Measurements from ENCODE around the gene GFOD1. TPM values are rescaled to one million over a fixed set of nuclear protein-coding genes. Genes with fewer than 3 reads are reported as not detected.

Gene GFOD1
- total RNA-seq, 2 experiments from 2014 or later: 22.6 to 35.0 TPM

DNA sequence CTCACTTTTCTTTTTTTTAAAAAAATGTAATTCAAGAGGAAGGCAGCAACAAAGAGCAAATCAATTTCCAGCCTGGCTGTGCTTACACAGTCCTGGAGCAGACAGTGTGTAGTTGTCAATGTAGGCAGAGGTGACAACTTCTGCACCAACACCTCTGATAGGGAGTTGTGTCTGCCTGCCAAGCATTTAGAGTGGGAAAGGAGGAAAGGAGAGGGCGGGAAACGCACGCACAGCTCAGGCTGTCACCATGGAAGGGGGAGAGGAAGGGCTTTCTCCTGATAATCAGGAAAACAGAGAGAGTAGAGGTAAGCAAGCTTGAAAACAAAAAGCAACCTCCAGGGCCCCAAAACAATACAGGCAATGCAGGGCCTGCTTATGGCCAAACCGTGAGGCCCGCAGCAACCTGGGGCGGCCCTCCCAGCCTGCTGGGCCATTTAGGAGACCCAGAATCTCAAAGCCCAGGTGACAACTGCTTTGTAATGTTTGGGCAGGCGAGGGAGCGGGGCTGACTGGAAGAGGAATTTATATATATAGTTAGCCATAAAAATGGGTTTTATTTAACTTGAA is 41.5 kb upstream of the GFOD1 start:
- H3K36me3 ChIP-seq (ENCODE audit: insufficient read depth, low read length): no peaks in the 10 kb centered on the region
- H3K27ac ChIP-seq (ENCODE audit: low read depth, low read length, poor library complexity, severe bottlenecking): peak overlapping the region; percentile 99
- BruUV-seq (replicated peaks): no TSS peak
- TF ChIP-seq, protein P1, sequence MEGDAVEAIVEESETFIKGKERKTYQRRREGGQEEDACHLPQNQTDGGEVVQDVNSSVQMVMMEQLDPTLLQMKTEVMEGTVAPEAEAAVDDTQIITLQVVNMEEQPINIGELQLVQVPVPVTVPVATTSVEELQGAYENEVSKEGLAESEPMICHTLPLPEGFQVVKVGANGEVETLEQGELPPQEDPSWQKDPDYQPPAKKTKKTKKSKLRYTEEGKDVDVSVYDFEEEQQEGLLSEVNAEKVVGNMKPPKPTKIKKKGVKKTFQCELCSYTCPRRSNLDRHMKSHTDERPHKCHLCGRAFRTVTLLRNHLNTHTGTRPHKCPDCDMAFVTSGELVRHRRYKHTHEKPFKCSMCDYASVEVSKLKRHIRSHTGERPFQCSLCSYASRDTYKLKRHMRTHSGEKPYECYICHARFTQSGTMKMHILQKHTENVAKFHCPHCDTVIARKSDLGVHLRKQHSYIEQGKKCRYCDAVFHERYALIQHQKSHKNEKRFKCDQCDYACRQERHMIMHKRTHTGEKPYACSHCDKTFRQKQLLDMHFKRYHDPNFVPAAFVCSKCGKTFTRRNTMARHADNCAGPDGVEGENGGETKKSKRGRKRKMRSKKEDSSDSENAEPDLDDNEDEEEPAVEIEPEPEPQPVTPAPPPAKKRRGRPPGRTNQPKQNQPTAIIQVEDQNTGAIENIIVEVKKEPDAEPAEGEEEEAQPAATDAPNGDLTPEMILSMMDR (conservative IDR thresholded peaks at IDR 0.05; ENCODE audit: low read length): no peak
- no peak for TF ChIP-seq EZH2phosphoT487 (IDR thresholded peaks at IDR 0.05; ENCODE audit: borderline replicate concordance, low read depth, low read length)
- peak overlapping the region; percentile 58 for H3K4me2 ChIP-seq (ENCODE audit: low read length)
- H3K9me3 ChIP-seq (ENCODE audit: low read length): no peaks in the 10 kb centered on the region
- no peak overlapping the region for H3K4me3 ChIP-seq (ENCODE audit: low read depth, low read length, poor library complexity, severe bottlenecking)
- H2AFZ ChIP-seq (ENCODE audit: low read length): peak overlapping the region; percentile 97
- intact Hi-C loops (cut with micrococcal nuclease; ENCODE audit: unreplicated experiment): loop anchor here (5.0 kb wide), 1 partner anchor 183 kb away; the partner anchor contains the start of gene RANBP9
- H4K20me1 ChIP-seq (ENCODE audit: insufficient read depth, low read length): no peaks in the 10 kb centered on the region
- DNase-seq (ENCODE audit: low spot score): peak; percentile 21
- no peaks in the 10 kb centered on the region for H3K9me2 ChIP-seq (ENCODE audit: insufficient read depth, low read length)
- ChIA-PET CTCF (ENCODE audit: unreplicated experiment) (no interaction called here), POLR2A (interaction anchor here (0.6 to 1.4 kb wide), 7 partner anchors 11 to 760 kb away, joined by 3 to 5 read pairs (median 3); partner anchors contain the start of gene TBC1D7)
- no peaks in the 10 kb centered on the region for H3K79me2 ChIP-seq (ENCODE audit: insufficient read depth, low read depth, low read length)
- H3K4me1 ChIP-seq (ENCODE audit: insufficient read depth, low read length, poor library complexity, severe bottlenecking): peaks cover 90% of the 10 kb centered on the region

DNA sequence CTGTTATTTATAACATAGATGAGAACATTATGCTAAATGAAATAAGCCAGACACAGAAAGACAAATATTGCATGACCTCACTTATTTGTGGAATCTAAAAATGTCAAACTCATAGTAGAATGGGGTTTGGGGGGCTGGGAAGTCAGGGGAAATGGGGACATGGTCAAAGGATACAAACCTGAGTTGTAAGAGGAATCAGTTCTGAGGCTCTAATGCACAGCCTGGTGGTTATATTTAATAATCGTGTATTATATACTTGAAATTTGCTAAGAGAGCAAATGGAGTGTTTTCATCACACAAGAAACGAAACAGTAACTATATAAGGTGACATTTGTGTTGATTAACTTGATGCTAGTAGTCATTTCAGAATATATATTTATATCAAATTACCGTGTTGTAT is 40.8 kb upstream of the GFOD1 start:
- DNase-seq (ENCODE audit: low spot score): peak; percentile 43
- H4K20me1 ChIP-seq (ENCODE audit: insufficient read depth, low read length): no peaks in the 10 kb centered on the region
- ChIA-PET POLR2A (interaction anchor here (0.6 to 1.4 kb wide), 3 partner anchors 12 to 761 kb away, joined by 3 to 5 read pairs (median 5); no protein-coding TSS in a partner anchor), CTCF (ENCODE audit: unreplicated experiment) (no interaction called here)
- H3K4me2 ChIP-seq (ENCODE audit: low read length): peak overlapping the region; percentile 58
- no peak overlapping the region for H3K4me3 ChIP-seq (ENCODE audit: low read depth, low read length, poor library complexity, severe bottlenecking)
- no peaks in the 10 kb centered on the region for H3K9me2 ChIP-seq (ENCODE audit: insufficient read depth, low read length)
- H3K27ac ChIP-seq (ENCODE audit: low read depth, low read length, poor library complexity, severe bottlenecking): peak overlapping the region; percentile 99
- H3K79me2 ChIP-seq (ENCODE audit: insufficient read depth, low read depth, low read length): no peaks in the 10 kb centered on the region
- BruUV-seq (replicated peaks): no TSS peak
- peaks cover 90% of the 10 kb centered on the region for H3K4me1 ChIP-seq (ENCODE audit: insufficient read depth, low read length, poor library complexity, severe bottlenecking)
- intact Hi-C loops (cut with micrococcal nuclease; ENCODE audit: unreplicated experiment): loop anchor here (5.0 kb wide), 1 partner anchor 184 kb away; the partner anchor contains the start of gene RANBP9
- TF ChIP-seq, protein P1 (conservative IDR thresholded peaks at IDR 0.05; ENCODE audit: low read length): peak; percentile 55
- TF ChIP-seq EZH2phosphoT487 (IDR thresholded peaks at IDR 0.05; ENCODE audit: borderline replicate concordance, low read depth, low read length): no peak
- H3K36me3 ChIP-seq (ENCODE audit: insufficient read depth, low read length): no peaks in the 10 kb centered on the region
- H3K9me3 ChIP-seq (ENCODE audit: low read length): no peaks in the 10 kb centered on the region
- H2AFZ ChIP-seq (ENCODE audit: low read length): peak overlapping the region; percentile 97

DNA sequence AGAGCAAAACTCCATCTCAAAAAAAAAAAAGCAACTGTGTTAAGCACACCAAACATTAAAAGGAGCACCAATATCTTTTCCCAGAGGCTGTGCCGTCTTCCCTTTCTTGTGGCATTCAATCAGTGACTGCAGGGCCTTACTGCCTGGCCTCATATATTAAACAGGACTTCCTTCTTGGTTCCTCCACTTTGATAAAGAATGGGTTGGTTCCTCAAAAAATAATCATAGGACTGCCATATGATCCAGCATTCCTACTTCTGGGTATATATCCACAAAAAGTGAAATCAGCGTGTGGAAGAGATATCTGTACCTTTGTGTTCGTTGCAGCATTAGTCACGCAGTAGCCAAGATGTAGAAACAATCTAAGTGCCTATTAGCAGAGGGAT is 40.3 kb upstream of the GFOD1 start:
- H3K36me3 ChIP-seq (ENCODE audit: insufficient read depth, low read length): no peaks in the 10 kb centered on the region
- no peak for TF ChIP-seq EZH2phosphoT487 (IDR thresholded peaks at IDR 0.05; ENCODE audit: borderline replicate concordance, low read depth, low read length)
- no peak overlapping the region for H2AFZ ChIP-seq (ENCODE audit: low read length)
- no peaks in the 10 kb centered on the region for H3K9me2 ChIP-seq (ENCODE audit: insufficient read depth, low read length)
- intact Hi-C loops (cut with micrococcal nuclease; ENCODE audit: unreplicated experiment): loop anchor here (2.0 to 5.0 kb wide), 4 partner anchors 131 to 191 kb away; partner anchors contain the start of gene RANBP9
- BruUV-seq (replicated peaks): no TSS peak
- peak overlapping the region; percentile 99 for H3K27ac ChIP-seq (ENCODE audit: low read depth, low read length, poor library complexity, severe bottlenecking)
- H4K20me1 ChIP-seq (ENCODE audit: insufficient read depth, low read length): no peaks in the 10 kb centered on the region
- H3K79me2 ChIP-seq (ENCODE audit: insufficient read depth, low read depth, low read length): no peaks in the 10 kb centered on the region
- peak overlapping the region; percentile 59 for H3K4me3 ChIP-seq (ENCODE audit: low read depth, low read length, poor library complexity, severe bottlenecking)
- ChIA-PET POLR2A (interaction anchor here (0.7 to 2.6 kb wide), 9 partner anchors 9 to 224 kb away, joined by 3 to 22 read pairs (median 5); partner anchors contain the start of genes GFOD1 and SIRT5), CTCF (ENCODE audit: unreplicated experiment) (interaction anchor here (1.0 kb wide), 2 partner anchors 149 to 200 kb away, joined by 3 to 4 read pairs; no protein-coding TSS in a partner anchor)
- peaks cover 89% of the 10 kb centered on the region for H3K4me1 ChIP-seq (ENCODE audit: insufficient read depth, low read length, poor library complexity, severe bottlenecking)
- H3K9me3 ChIP-seq (ENCODE audit: low read length): no peaks in the 10 kb centered on the region
- no peak for DNase-seq (ENCODE audit: low spot score)
- peak overlapping the region; percentile 96 for H3K4me2 ChIP-seq (ENCODE audit: low read length)

Data from OCI-LY7 (cell line).